DMS153 (cell line): Measurements from ENCODE around the gene DBNDD2.
A peak's percentile ranks its signal among the peaks of the same experiment; 100 is the strongest.

Source experiments
- DNase-seq: peaks from one replicate; lab custom pipeline; 2025; lab: John Stamatoyannopoulos, UW

Gene DBNDD2

DNA sequence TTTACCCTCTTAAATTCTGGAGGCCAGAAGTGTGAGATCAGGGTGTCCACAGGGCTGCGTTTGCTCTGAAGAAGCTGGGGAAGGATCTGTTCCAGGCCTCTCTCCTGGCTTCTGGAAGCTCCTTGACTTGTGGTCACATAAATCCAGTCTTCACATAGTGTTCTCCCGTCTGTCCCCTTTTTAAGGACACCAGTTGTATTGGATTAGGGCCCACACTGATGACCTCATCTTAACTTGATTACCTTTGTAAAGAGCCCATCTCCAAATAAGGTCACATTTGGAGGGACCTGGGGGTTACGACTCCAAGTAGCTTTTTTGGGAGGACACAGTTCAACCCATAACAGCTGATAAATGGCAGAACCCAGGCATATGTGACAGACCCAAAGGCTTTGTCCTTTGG, 41.4 kb downstream of the DBNDD2 start:
- peak; percentile 14 for DNase-seq

DNA sequence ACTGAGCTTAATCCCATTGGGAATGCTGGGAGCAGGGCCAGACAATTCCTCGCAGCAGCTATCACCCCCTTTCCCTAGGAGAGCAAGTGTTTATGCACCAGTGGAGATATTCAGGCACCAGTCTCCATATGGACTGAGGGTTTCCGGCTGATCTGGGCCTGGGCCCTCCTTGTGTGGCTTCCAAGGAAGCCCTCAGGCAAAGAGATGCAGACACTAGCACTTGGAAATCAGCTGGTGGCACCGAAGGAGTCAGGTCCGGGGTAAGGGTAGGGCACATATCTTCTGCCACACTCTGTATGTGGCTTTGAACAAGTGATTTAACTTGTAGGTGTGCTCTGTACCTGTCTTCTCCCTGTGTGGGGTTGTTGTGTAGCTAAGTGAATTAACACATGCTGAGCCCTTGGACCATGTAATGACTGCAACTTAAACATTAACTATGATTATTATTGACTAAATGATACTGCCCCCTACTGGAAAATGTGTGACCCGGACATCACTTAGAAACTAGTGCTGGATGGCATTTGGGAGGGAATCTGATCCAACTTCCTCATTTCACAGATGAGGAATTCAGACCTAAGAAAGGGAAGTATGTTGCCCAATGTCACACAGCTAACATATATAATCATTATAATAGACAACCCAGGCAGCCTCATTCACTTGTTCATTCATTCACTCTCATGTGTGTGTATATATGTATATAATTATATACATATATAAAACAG, 42.2 kb downstream of the DBNDD2 start:
- no peak for DNase-seq

DNA sequence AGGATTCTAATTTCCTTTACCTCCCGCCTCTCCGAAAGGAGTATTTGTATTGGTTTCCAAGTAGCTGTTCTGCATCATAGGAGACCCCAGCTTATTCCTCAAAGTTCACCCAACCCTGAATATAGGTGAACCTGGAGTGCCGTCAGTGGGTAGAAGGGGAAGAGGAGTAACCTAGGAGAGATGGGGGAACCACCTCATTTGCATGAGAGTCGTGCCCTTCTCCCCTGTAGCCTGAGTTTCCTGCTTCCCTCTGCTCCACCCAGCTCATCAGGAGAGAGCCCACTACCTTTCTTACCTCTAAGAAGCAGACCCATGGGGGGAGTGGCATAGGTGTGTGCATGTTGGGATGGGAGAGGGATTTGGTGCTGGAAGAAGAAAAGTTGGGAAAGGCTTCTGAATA, 44.1 kb downstream of the DBNDD2 start:
- no peak for DNase-seq

DNA sequence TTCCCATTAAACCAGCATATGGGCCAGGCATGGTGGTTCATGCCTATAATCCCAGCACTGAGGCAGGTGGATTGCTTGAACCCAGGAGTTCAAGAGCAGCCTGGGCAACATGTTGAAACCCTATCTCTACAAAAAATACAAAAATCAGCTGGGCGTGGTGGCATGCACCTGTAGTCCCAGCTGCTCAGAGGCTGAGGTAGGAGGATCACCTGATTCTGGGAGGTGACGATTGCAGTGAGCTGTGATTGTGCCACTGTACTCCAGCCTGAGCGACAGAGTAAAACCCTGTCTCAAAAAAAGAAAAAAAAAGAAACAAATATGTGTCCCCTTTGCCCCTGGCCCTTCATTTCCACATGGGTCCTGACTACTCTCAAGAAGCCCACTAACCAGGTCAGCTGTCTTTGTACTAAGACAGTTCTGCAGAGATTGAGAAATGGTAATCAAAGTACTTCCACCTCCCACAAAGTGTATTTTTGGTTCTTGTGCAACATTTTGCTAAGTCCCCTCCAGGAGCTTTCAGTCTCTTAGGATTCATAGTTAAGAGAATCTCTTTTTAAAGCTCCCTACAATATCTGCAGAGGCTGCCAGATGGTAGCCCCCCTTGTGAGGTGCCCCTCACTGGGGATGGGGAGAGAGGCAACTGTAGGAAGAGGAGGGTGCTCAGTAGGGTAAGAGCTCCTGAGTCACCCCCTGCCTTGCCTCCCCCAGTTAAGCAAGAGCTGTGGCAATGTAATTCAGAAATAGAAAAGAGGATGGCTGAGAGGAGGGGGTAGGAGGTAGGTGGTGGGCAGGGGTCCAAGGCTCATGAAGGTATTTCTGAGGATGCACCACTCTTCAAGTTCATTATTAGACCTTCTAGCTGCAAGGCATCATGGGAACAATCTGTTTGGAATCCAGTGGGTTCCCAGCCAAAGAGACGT, 44.9 kb downstream of the DBNDD2 start:
- DNase-seq = no peak

DNA sequence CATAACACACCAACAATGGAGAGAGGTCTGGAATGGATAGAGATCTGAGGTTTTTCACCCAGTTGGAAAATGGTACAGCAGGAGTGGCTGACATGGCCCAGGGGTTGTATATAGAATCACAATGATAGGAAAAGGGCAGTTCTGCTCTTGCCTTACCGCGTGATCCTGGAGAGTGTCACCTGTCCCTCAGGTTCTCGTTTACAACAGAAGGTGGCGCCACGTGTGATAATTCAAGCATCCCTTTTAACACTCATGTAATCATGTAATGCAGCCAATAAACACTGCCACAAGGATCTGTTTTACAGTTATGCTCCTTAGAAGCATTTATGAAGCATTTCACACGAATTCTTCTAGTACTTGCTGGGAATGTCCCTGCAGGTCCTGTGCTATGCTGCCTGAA, 48.5 kb downstream of the DBNDD2 start:
- peak; percentile 62 for DNase-seq

DNA sequence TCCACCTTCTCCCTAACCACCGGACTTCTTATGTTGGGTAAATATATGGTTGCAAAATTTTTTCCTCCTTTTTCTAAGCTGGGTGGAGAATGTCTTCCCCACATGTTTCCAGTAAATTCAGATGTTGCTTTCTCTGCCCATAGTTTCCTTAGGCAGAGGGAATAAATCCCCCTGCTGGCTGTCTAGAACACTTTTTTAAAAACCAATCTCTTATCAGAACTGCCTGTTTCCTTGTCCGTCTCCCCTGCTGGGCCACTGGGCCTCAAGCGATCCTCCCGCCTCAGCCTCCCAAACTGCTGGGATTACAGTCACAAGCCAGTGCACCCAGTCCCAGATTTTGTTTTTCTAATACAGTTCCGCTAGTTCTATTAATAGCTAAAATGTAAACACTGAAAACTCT, 51.5 kb downstream of the DBNDD2 start:
- no peak for DNase-seq
